HG02943 (cell line): ENCODE measurements around the gene HNRNPC.
"Not testable (repeated sequence)": the region's sequence is repeated elsewhere in the genome, so short reads cannot be mapped to it uniquely, and the experiment has no call there.

Source experiments
- ATAC-seq: cut with Tn5 transposase; IDR thresholded peaks from one replicate; pipeline ENCODE4 v1.9.1; 2021; ENCODE audit warnings: mild to moderate bottlenecking, low read depth, moderate library complexity; ENCODE audit not compliant: unreplicated experiment

HNRNPC gene

DNA sequence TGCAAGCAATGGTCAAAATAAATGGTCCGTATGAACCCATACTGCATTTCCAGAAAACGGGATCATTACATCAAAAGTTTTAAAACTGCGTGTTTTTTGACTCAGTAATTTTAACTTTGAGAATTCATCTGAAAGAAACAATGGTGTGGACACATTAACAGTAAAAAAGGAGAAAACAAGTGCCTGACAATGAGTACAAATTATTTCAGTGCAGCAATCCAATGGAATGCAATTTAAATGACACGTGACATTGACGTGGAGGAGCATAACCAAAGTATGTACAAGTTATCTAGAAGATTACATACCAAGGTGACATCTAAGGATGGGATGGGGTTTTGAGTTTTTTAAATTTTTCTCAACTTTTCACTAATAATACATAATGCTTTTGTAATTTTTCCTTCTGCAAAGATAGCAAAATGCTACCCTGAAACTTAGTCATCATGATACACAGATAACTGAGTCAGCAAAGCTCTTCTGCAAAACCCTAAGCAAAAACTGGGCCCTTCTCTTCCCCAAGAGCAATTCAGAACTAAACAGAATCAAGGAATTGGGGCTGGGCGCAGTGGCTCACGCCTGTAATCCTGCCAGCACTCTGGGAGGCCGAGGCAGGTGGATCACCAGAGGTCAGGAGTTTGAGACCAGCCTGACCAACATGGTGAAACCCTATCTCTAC, 20.4 kb downstream of the HNRNPC start:
- ATAC-seq = no peak

- ATAC-seq = no peak
These were observed 20.9 kb downstream of the HNRNPC start for GRCh38 chr14:21248338-21248737.

DNA sequence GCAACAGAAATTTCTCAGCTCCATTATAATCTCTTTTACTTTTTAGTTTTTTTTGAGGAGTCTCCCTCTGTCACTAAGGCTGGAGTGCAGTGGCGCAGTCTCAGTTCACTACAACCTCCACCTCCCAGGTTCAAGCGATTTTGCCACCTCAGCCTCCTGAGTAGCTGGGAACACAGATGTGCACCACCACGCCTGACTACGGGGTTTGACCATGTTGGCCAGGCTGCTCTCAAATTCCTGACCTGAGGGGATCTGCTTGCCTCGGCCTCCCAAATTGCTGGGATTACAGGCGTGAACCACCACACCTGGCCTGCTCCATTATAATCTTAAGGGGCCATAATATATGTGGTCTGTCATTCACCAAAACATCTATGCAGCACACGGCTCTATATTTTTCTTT, 23.4 kb downstream of the HNRNPC start:
- ATAC-seq = no peak

- no peak for ATAC-seq
These were observed 24.7 kb downstream of the HNRNPC start for GRCh38 chr14:21244544-21244943.

DNA sequence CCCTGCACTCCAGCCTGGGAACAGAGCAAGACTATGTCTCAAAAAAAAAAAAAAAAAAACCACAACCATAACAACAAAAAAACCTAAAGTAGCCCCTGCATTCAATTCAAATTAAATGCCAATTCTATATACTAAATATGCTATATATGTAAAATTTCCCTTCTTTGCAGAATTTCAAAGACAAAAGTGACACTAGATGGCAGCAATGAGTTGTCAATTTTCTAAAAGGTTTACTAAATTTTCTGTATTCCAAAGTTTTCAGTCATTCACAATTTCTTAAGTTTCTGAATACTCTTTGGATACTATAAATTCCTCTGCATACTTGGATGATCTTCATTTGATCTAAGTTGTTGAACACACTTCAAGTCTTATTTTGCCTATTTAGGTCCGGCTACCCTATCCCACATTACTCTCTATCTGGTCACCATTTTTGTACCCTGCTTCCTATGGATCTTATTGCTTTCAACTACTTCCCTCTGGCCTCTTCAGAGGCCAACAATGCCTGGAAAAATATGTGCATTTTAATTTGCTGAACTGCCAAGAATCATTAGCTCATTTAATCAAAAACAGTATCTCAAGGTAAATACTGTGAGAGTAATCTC, 27.9 kb downstream of the HNRNPC start:
- ATAC-seq = no peak

DNA sequence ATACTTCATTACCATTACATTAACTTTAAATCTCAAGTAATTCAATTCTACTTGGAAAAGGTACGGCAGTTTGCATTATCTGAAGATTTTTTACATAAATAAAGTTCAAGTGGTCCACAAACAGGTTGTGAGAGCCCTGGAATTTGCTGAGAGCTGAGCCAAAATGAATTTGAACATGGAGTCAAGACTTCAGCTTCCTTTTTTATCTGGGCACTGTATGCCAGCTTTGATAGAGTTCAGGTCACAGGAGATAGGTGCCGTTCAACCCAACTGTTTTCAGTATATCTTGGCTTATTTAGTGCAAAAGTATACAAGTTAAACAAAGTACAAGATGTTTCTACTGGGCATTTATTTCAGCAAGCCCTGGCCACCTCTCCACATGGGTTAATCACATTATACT, 28.8 kb downstream of the HNRNPC start:
- ATAC-seq = no peak

GRCh38 chr14:21238823-21239518, 30.3 kb downstream of the HNRNPC start:
- no peak for ATAC-seq

DNA sequence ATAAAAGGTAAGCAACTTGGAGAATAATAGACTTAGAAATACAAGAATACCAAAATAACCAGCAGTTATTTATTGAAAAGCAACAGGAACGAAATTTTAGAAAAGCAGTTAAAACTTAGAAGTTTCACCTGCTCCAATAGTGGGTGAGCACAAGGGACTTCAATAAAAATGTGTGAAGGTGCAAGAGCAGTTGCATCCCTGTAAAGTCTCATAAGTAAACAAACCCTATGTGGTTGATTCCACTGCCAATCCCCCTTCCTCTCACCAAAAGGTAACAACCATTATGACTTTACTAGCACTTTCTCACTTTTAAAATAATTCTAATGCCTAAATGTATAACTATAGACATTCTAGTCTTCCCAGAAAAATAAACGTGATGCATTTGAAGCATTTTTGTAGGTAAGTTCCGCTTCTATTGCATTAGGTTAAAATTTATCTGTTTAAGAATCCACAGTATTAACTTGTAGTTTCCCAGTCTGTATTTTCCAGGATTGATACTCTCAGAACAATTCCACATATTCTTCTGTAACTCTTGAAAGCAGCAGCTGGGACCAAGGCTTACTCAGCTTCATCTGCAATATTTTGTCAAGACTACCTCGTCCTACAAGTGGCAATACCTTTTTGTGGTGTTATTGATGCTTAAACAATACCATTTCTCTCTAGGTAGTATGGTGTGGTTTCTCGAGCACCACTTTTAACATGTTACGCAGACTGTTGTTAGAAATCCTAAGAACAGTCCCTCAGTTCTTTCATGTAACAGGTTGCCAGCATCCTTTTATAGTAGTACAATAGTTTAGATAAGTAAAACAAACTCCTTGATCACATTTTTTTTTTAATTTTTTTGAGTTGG, 32.1 kb downstream of the HNRNPC start:
- ATAC-seq = no peak

DNA sequence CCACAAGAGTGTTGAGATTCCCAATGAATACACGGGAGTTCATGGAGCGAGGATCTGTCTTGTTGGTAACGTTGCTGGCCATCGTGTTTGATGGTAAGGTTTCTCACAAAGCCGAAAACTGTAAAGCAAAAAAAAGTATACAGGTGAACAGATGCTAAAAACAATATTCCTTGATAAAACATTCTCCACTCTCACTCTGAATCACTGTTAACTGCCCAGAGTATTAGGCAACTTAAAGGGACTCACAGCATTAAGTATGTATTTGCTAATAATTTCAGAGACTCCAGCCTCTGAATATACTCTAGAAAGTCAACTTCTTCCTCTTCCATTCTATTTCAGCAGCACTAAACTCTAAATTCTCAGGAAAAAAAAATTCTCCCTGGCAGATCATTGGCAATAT, 35.1 kb downstream of the HNRNPC start:
- no peak for ATAC-seq

GRCh38 chr14:21233457-21234076, 35.7 kb downstream of the HNRNPC start:
- no peak for ATAC-seq

GRCh38 chr14:21231020-21231652, 38.1 kb downstream of the HNRNPC start:
- ATAC-seq = no peak

DNA sequence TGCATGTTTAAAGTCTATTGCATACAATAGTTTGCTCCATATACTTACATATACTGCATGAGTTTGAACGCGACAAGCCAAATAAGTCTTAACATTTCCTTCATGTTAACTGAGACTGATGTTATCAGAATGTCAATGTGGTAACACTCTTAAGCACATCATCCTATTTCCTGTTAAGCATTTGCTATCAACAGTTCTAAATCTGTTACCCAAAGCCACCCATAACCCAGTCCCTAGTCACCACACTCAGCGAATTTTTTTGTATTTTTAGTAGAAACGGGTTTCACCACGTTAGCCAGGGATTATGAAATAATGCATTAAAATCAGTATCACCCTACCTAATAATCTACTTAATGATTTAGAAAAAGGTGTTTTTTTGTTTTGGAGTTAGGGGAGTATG, 39.4 kb downstream of the HNRNPC start:
- no peak for ATAC-seq

GRCh38 chr14:21227981-21228380, 41.3 kb downstream of the HNRNPC start:
- no peak for ATAC-seq

DNA sequence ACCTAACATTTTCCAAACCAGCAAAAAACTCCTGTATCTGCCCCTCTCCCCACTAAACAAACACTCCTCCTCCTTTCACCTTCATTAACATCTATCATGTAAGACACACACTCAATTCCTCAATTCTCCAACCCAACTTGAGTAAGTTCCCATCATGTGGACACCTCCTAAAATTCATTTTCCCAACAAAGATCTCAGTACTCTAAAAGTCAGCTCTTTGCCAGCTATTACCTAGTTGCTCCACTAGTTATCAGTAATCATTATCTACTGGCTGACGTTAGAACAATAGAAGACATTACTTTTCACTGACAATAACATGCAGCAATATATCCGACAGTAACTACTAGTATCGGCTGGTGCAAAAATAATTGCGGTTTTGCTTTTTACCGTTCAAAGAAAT, 42.1 kb downstream of the HNRNPC start:
- no peak for ATAC-seq

DNA sequence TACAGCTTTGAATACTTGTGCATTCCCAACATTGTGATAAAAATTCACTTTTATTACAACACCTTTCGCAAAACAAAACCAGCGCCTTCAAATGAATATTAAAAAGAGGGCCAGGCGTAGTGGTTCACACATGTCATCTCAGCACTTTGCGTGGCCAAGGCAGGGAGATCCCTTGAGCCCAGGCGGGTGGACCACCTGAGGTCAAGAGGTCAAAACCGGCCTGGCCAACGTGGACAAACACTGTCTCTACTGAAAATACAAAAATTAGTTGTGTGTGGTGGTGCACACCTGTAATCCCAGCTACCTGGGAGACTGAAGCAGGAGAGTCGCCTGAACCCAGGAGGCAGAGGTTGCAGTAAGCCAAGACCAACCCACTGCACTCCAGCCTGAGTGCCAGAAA, 42.8 kb downstream of the HNRNPC start:
- ATAC-seq = no peak

DNA sequence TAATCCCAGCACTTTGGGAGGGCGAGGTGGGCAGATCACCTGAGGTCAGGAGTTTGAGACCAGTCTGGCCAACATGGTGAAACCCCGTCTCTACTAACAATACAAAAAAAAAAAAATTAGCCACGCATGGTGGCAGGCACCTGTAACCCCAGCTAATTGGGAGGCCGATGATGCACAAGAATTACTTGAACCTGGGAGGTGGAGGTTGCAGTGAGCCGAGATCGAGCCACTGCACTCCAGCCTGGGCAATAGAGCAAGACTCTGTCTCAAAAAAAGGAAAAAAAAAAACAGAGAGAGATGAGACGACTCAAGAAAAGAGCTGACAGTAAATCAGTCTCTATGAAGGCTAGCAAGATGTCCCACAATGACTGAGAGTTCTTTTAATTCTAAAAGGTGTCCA, 44.1 kb downstream of the HNRNPC start:
- ATAC-seq = not testable (repeated sequence)

DNA sequence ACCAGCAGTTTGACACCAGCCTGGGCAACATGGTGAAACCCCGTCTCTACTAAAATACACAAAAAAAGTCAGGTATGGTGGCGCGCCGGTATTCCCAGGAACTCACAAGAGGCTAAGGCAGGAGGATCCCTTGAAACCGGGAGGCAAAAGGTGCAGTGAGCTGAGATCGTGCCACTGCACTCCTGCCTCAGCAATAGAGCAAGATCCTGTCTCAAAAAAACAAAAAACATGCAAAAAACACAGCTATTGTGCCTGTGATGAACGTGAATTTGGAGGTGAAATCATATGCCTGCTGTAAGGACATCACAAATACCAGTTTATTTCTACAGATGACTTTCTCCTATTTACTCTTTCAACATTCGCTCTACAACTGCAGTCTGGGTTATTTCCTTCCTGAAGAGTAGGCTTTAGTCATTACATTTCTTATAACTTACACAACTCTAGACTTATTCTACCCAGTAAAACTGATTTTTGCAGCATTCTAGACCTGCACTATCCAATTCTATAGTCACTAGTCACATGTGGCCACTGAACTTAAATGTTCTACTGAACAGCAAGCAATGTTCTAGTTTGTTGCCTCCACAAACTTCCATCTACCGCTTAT, 48.3 kb downstream of the HNRNPC start:
- no peak for ATAC-seq

DNA sequence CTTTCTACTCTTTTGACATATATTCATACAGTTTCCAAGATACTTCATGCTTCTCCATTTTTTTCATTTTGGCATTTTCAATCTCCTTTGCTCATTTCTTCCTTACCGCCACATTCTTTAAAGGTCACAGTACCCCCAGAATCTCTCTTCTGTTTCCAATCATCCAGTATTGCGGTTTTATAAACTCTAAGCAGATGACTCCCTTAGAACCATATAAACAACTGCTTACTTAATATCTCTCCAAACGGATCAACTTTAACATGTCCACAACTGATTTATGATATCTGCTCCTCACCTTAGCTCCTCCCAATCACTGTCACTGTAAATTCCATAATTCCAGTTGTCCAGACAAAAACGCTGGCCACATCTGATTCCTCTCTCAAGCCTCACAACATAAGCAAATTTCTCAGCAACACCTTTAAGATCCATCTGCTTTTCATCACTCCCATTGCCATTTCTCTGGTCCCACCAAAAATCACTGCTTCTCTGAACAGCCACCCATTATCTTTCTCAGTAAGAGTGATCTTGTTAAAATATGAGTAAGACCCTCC, 49.6 kb downstream of the HNRNPC start:
- no peak for ATAC-seq

DNA sequence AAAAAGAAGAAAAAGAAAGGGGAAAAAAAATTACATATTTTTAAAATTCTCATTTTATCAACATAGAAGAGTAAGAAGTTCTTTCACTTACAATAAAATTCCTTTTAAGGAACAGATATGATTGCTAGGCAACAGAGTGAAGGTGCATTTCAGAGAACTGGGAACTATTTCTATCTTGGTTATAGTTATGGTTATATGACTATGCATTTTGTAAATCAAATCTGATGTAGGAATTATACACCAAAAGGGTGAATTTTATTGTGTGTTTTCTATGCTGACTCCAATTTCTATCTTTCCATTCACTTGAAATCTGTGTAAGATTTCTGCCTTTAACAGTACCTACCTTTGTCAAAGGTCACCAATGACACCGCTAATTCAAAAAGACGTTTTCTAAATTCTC, 50.1 kb downstream of the HNRNPC start:
- no peak for ATAC-seq

- no peak for ATAC-seq
These were observed 53.4 kb downstream of the HNRNPC start for GRCh38 chr14:21215879-21216251.
